ENCODE measurements around the gene FKBP4. TPM values are rescaled to one million over a fixed set of nuclear protein-coding genes. Genes with fewer than 3 reads are reported as not detected.
A peak's percentile ranks its signal among the peaks of the same experiment; 100 is the strongest.

The FKBP4 gene
- total RNA-seq, 2 donors from 2014 or later, result 64.1 to 75.3 TPM

- peak overlapping the region; percentile 78 to 84 for H3K4me3 Mint-ChIP-seq
- DNase-seq (no peak), ATAC-seq (replicated peaks in 1 of 2) (no peak)
These were observed 1.9 kb upstream of the FKBP4 start for GRCh38 chr12:2792671-2793500.

DNA sequence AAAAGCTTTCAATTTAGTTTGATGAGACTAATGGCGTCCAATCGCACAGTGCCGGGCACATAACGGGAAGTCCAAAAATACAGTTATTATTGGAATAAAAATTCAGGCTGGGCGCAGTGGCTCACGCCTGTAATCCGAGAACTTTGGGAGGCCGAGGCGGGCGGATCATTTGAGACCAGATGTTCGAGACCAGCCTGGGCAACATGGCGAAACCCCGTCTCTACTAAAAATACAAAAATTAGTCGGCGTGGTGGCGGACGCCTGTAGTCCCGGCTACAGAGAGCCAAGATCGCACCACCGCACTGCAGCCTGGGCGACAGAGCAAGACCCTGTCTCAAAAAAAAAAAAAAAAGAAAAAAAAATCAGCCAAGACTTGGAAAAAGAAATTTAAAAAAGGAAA is 1.2 kb upstream of the FKBP4 start:
- Mint-ChIP-seq H3K36me3 (ENCODE audit: insufficient read depth in 2 of 2) (peaks cover 5 to 14% of the 10 kb centered on the region in 2 donors), H3K27me3 (ENCODE audit: low read depth) (no peaks in the 10 kb centered on the region), H3K4me3 (peak overlapping the region; percentile 78 to 84), H3K27ac (no peak overlapping the region), H3K4me1 (ENCODE audit: low read depth) (peaks cover 32% of the 10 kb centered on the region), H3K9me3 (no peaks in the 10 kb centered on the region)
- ATAC-seq (replicated peaks in 1 of 2) (no peak), DNase-seq (no peak)

More at GRCh38 chr12:2792671-2793500, 1.9 kb upstream of the FKBP4 start:
- H3K4me1 Mint-ChIP-seq (ENCODE audit: low read depth), result peaks cover 25% of the 10 kb centered on the region
- no peak overlapping the region for H3K27ac Mint-ChIP-seq
- no peaks in the 10 kb centered on the region for H3K27me3 Mint-ChIP-seq (ENCODE audit: low read depth)
- H3K36me3 Mint-ChIP-seq (ENCODE audit: insufficient read depth in 2 of 2), result peaks cover 2 to 8% of the 10 kb centered on the region in 2 donors
- no peaks in the 10 kb centered on the region for H3K9me3 Mint-ChIP-seq

- Mint-ChIP-seq H3K9me3 (no peaks in the 10 kb centered on the region), H3K27ac (no peak overlapping the region), H3K36me3 (ENCODE audit: insufficient read depth in 2 of 2) (peaks cover 5 to 19% of the 10 kb centered on the region in 2 donors), H3K4me3 (peak overlapping the region; percentile 78 to 84), H3K4me1 (ENCODE audit: low read depth) (peaks cover 37% of the 10 kb centered on the region), H3K27me3 (ENCODE audit: low read depth) (no peaks in the 10 kb centered on the region)
- DNase-seq (peak in 1 of 2 donors; percentile 32), ATAC-seq (replicated peaks in 1 of 2) (peak; percentile 15 to 20)
These were observed 507 bp upstream of the FKBP4 start for GRCh38 chr12:2794191-2794735.

DNA sequence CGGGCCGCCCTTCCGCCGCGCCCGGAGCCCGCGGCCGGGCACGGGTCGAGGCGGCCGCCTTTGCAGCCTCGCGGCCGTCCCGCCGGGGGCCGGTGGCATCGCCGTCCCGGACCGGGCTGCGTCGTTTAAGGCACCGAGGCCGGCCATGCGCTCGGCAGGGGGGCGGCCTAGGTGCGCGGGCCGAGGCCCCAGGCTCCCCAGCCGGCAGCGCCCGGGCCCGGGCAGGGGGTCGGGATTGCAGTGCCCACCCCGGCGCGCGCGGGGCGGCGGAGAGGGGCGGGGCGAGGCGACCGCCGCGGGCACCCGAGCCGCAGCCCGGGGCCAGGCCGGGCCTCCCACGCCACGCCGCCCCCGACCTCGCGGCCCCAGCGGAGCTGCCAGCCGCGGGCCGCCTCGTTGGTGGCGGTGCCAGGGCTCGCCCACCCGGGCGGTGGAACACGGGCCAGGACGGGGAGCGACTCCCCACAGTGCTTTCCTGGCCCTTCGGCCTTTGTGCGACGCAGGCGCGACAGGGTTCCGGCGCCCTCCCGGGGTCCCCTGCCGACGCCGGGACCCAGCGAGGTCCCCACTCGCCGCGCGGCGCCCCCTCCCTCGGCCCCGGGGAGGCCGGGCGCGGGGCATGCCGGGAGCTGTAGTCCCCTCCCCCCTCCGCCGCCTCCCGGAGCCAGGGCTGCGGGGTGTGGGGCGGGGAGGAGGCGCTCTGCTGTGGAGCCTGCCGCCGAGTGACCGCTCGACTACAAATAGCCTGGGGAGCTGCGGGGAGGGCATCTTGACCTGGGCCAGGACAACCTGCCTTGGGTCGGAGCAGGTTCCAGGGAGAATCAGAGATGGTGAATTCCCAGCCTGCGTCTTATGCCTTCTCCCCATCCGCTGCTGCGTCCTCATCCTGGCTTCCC is 769 bp downstream of the FKBP4 start:
- Mint-ChIP-seq H3K4me3 (peak overlapping the region; percentile 92 to 97), H3K36me3 (ENCODE audit: insufficient read depth in 2 of 2) (peaks cover 5 to 26% of the 10 kb centered on the region in 2 donors), H3K9me3 (no peaks in the 10 kb centered on the region), H3K27me3 (ENCODE audit: low read depth) (no peaks in the 10 kb centered on the region), H3K4me1 (ENCODE audit: low read depth) (peaks cover 37% of the 10 kb centered on the region), H3K27ac (peak overlapping the region; percentile 87)
- peak; percentile 82 to 83 for DNase-seq
- ATAC-seq (replicated peaks in 1 of 2), result peak; percentile 73 to 74

DNA sequence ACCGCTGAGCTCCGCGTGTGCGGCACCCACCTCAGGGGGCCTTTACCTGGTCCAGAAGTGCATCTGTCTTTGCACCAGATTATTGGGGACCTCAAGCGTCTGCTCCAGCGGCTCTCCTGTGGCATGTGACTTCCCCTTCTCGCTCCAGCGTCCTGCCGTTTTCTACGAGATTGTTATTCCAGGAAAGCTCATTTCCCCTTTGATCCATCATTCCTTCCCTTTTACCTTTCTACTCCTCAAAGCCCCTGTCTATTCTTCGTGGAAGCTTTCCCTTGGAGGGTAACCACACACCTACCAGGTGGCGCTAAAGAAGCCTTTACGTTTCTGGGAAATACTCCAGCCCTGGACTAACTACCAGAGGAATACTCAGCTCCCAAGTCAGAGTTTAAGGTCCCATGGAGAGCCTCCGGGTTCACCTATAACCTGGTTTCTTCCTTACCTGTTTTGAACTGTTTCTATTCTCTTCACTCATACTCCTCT is 1.5 kb downstream of the FKBP4 start:
- Mint-ChIP-seq H3K27me3 (ENCODE audit: low read depth) (no peaks in the 10 kb centered on the region), H3K4me3 (peak overlapping the region; percentile 92 to 97), H3K27ac (peak overlapping the region; percentile 87), H3K36me3 (ENCODE audit: insufficient read depth in 2 of 2) (peaks cover 5 to 30% of the 10 kb centered on the region in 2 donors), H3K4me1 (ENCODE audit: low read depth) (peaks cover 37% of the 10 kb centered on the region), H3K9me3 (no peaks in the 10 kb centered on the region)
- ATAC-seq (replicated peaks in 1 of 2) (no peak), DNase-seq (peak in 1 of 2 donors; percentile 10)

GRCh38 chr12:2797721-2798418 is 3.1 kb downstream of the FKBP4 start:
- ATAC-seq (replicated peaks in 1 of 2) (no peak), DNase-seq (no peak)
- Mint-ChIP-seq H3K9me3 (no peaks in the 10 kb centered on the region), H3K27ac (peak overlapping the region; percentile 49), H3K4me1 (ENCODE audit: low read depth) (peaks cover 33% of the 10 kb centered on the region), H3K36me3 (ENCODE audit: insufficient read depth in 2 of 2) (peaks cover 6 to 31% of the 10 kb centered on the region in 2 donors), H3K4me3 (no peak overlapping the region), H3K27me3 (ENCODE audit: low read depth) (no peaks in the 10 kb centered on the region)

DNA sequence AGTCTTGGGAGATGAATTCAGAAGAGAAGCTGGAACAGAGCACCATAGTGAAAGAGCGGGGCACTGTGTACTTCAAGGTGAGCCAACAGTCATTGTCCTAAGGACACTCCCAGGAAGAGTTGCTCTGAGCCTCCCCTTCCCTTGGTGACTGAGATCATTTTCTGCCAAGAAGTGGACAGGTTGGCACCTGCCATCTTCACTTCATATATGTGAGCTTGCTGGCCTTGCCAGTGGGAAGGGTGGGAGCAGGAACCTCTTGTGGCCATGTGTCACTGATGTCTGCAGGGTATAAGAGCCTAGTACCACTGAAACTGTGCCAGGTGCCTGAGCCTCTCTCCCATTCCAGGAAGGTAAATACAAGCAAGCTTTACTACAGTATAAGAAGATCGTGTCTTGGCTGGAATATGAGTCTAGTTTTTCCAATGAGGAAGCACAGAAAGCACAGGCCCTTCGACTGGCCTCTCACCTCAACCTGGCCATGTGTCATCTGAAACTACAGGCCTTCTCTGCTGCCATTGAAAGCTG is 5.3 kb downstream of the FKBP4 start:
- Mint-ChIP-seq H3K9me3 (no peaks in the 10 kb centered on the region), H3K27me3 (ENCODE audit: low read depth) (no peaks in the 10 kb centered on the region), H3K4me3 (no peak overlapping the region), H3K36me3 (ENCODE audit: insufficient read depth in 2 of 2) (peaks cover 10 to 34% of the 10 kb centered on the region in 2 donors), H3K4me1 (ENCODE audit: low read depth) (peaks cover 32% of the 10 kb centered on the region), H3K27ac (no peak overlapping the region)
- ATAC-seq (replicated peaks in 1 of 2) (no peak), DNase-seq (no peak)

DNA sequence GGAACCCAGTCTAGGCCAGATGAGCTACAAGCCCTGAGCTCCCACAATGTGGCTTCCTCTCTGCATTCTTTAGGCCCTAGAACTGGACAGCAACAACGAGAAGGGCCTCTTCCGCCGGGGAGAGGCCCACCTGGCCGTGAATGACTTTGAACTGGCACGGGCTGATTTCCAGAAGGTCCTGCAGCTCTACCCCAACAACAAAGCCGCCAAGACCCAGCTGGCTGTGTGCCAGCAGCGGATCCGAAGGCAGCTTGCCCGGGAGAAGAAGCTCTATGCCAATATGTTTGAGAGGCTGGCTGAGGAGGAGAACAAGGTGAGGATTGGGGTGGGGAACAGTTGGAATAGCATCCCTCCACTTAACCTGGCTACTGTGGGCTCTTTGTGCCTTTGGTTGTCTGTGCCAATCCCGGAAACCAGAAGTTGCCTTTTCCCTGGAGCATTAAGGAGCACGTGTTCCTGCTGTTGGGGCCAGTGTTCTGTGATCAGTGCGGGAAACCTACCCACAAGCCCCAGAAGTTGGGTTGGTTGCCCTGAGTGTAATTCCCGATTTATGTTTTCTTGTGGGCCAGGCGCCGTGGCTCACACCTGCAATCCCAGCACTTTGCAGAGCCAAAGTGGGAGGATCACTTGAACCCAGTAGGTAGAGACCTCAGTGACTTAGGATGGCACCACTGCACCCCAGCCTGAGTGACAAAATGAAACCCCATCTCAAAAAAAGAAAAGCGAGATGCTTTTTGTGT is 6.4 kb downstream of the FKBP4 start:
- H3K9me3 Mint-ChIP-seq, result no peaks in the 10 kb centered on the region
- ATAC-seq (replicated peaks in 1 of 2), result no peak
- no peaks in the 10 kb centered on the region for H3K27me3 Mint-ChIP-seq (ENCODE audit: low read depth)
- H3K4me3 Mint-ChIP-seq, result no peak overlapping the region
- no peak overlapping the region for H3K27ac Mint-ChIP-seq
- peaks cover 29% of the 10 kb centered on the region for H3K4me1 Mint-ChIP-seq (ENCODE audit: low read depth)
- no peak for DNase-seq
- H3K36me3 Mint-ChIP-seq (ENCODE audit: insufficient read depth in 2 of 2), result peaks cover 10 to 37% of the 10 kb centered on the region in 2 donors

DNA sequence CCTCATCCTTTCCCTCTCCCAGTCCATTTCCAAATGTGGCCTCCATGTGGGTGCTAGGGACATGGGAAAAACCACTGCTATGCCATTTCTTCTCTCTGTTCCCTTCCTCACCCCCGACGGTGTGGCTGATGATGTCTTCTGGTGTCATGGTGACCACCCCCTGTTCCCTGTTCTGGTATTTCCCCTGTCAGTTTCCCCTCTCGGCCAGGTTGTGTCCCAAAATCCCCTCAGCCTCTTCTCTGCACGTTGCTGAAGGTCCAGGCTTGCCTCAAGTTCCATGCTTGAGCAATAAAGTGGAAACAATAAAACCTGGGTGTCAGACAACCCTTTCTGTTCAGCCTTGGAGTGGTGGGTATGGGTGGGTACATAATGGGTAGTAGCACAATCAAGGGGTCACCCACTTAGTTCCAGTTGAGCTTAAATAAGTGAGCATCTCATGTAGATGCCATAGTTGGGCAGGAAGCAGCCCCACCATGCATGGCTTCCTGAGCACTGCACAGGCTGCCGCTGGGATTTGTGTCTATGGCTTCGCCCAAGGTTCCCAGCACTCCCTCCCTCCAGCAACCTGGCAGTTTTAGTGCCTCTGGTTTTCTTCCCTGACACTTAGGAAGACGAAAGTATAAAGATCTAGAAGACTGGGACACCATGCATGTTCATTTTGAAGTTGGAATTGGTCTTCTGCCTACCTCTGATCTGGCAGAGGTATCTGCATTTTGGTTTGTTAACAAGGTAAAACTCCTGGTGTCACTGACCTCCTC is 9.0 kb downstream of the FKBP4 start:
- H3K36me3 Mint-ChIP-seq (ENCODE audit: insufficient read depth in 2 of 2), result peaks cover 5 to 21% of the 10 kb centered on the region in 2 donors
- H3K4me1 Mint-ChIP-seq (ENCODE audit: low read depth), result peaks cover 3% of the 10 kb centered on the region
- H3K4me3 Mint-ChIP-seq, result no peak overlapping the region
- H3K9me3 Mint-ChIP-seq, result no peaks in the 10 kb centered on the region
- no peak for DNase-seq
- no peaks in the 10 kb centered on the region for H3K27me3 Mint-ChIP-seq (ENCODE audit: low read depth)
- peak overlapping the region; percentile 62 for H3K27ac Mint-ChIP-seq
- no peak for ATAC-seq (replicated peaks in 1 of 2)

GRCh38 chr12:2804393-2805142 is 9.8 kb downstream of the FKBP4 start:
- Mint-ChIP-seq H3K4me1 (ENCODE audit: low read depth) (no peaks in the 10 kb centered on the region), H3K36me3 (ENCODE audit: insufficient read depth in 2 of 2) (peaks cover 5 to 15% of the 10 kb centered on the region in 2 donors), H3K4me3 (no peak overlapping the region), H3K27ac (peak overlapping the region; percentile 72), H3K9me3 (no peaks in the 10 kb centered on the region), H3K27me3 (ENCODE audit: low read depth) (no peaks in the 10 kb centered on the region)
- DNase-seq (no peak), ATAC-seq (replicated peaks in 1 of 2) (no peak)

- Mint-ChIP-seq H3K27me3 (ENCODE audit: low read depth) (no peaks in the 10 kb centered on the region), H3K4me1 (ENCODE audit: low read depth) (no peaks in the 10 kb centered on the region), H3K27ac (peak overlapping the region; percentile 21), H3K9me3 (no peaks in the 10 kb centered on the region), H3K4me3 (no peak overlapping the region), H3K36me3 (ENCODE audit: insufficient read depth in 2 of 2) (peaks cover 5 to 12% of the 10 kb centered on the region in 2 donors)
- no peak for ATAC-seq (replicated peaks in 1 of 2)
- no peak for DNase-seq
These were observed 10.4 kb downstream of the FKBP4 start for GRCh38 chr12:2805143-2805520.
